Measurements from ENCODE around the gene MAML3.

The MAML3 gene

DNA sequence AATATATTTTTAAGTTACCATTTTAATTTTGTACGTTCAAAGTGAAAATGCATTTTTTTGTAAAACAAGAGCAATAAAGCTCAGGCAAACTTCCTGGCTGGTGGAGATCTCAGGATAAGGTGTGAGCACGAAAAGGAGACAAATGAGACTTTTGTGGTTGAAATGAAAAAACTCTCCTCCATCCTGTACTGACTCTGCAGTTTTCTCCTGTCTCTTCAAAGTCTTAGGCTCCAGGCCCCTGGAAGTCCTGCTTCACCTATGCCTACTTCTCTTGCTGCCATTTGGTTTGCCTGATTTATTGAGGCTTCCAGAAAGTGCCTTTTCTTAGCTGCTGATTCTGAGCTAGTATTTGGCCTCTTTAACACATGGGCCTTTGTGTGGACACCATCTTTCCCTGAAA, 77.7 kb downstream of the MAML3 start:
- H3K9me3 ChIP-seq (replicated peaks in 1 of 2; ENCODE audit: control insufficient read depth in 2 of 2, insufficient read depth in 1 of 2, low read depth in 1 of 2, low read length in 2 of 2), result no peaks in the 10 kb centered on the region
- no peak overlapping the region for H3K9ac ChIP-seq (ENCODE audit: low read depth, low read length, poor library complexity)
- no peak overlapping the region for H4K91ac ChIP-seq (ENCODE audit: low read depth, low read length, poor library complexity)
- H3K14ac ChIP-seq (ENCODE audit: low read length), result no peak overlapping the region
- no peak overlapping the region for H3K4ac ChIP-seq (ENCODE audit: low read length)
- peaks cover 2% of the 10 kb centered on the region for H3K79me1 ChIP-seq (ENCODE audit: low read depth, low read length)
- no peak overlapping the region for H3K18ac ChIP-seq (ENCODE audit: low read length)
- H3K36me3 ChIP-seq (replicated peaks in 1 of 2; ENCODE audit: control insufficient read depth in 2 of 2, insufficient read depth in 2 of 2, low read length in 2 of 2), result no peaks in the 10 kb centered on the region
- H3K4me1 ChIP-seq (ENCODE audit: control insufficient read depth in 2 of 2, insufficient read depth in 1 of 2, low read depth in 1 of 2, low read length in 2 of 2), result peaks cover 11 to 15% of the 10 kb centered on the region in 2 donors
- no peak for DNase-seq (ENCODE audit: low spot score)
- H3K27ac ChIP-seq (replicated peaks; ENCODE audit: low read length), result no peak overlapping the region
- H2AK5ac ChIP-seq (ENCODE audit: low read depth, low read length), result no peak overlapping the region
- no peak overlapping the region for H2BK120ac ChIP-seq (ENCODE audit: low read depth, low read length)
- H3K4me3 ChIP-seq (ENCODE audit: low read length in 2 of 2), result no peak overlapping the region
- WGBS, 2 donors (ENCODE audit: extremely low coverage in 2 of 2, insufficient read length in 2 of 2, insufficient replicate concordance in 1 of 2), result no CpG with 5 or more reads among the region's 2 CpGs
- no peak overlapping the region for H2BK5ac ChIP-seq (ENCODE audit: low read length)
- no peak overlapping the region for H2AFZ ChIP-seq (ENCODE audit: low read length)
- no peak overlapping the region for H2BK12ac ChIP-seq (ENCODE audit: low read length)
- H3K4me2 ChIP-seq (ENCODE audit: insufficient read depth, low read length, poor library complexity, severe bottlenecking), result no peak overlapping the region
- no peak overlapping the region for H4K8ac ChIP-seq (ENCODE audit: low read depth, low read length)
- no peak overlapping the region for H2BK15ac ChIP-seq (ENCODE audit: low read length)
- no peak overlapping the region for H3K23ac ChIP-seq (ENCODE audit: low read depth, low read length, poor library complexity)
- no peaks in the 10 kb centered on the region for H3K27me3 ChIP-seq (ENCODE audit: control insufficient read depth in 3 of 3, insufficient read depth in 3 of 3, low read depth in 1 of 3, low read length in 3 of 3)

DNA sequence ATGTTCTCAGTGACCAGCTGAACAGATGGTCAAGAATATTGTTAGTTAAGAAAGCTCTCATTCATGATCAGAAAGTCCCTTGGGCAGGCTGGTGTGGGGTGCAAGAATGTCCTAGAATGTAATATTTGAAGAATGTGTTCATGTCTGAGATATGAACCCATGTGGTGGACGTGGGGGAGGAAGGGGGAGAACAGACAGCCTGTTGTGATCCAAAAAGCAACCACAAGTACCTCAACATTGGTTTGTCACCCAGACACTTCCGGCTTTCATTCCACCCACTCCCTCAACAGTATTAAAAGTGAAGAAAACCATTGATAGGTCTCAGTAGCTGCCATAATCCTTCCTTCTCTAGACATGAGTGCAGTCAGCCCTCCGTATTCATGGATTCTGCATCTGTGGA, 82.2 kb downstream of the MAML3 start:
- H2BK15ac ChIP-seq (ENCODE audit: low read length), result no peak overlapping the region
- no peak overlapping the region for H3K23ac ChIP-seq (ENCODE audit: low read depth, low read length, poor library complexity)
- no peak overlapping the region for H4K91ac ChIP-seq (ENCODE audit: low read depth, low read length, poor library complexity)
- H3K27me3 ChIP-seq (ENCODE audit: control insufficient read depth in 3 of 3, insufficient read depth in 3 of 3, low read depth in 1 of 3, low read length in 3 of 3), result no peaks in the 10 kb centered on the region
- H3K4ac ChIP-seq (ENCODE audit: low read length), result no peak overlapping the region
- no peak overlapping the region for H2AFZ ChIP-seq (ENCODE audit: low read length)
- no peak overlapping the region for H3K18ac ChIP-seq (ENCODE audit: low read length)
- H3K36me3 ChIP-seq (replicated peaks in 1 of 2; ENCODE audit: control insufficient read depth in 2 of 2, insufficient read depth in 2 of 2, low read length in 2 of 2), result no peaks in the 10 kb centered on the region
- H3K79me1 ChIP-seq (ENCODE audit: low read depth, low read length), result no peaks in the 10 kb centered on the region
- H4K8ac ChIP-seq (ENCODE audit: low read depth, low read length), result no peak overlapping the region
- DNase-seq (ENCODE audit: low spot score), result no peak
- WGBS, 2 donors (ENCODE audit: extremely low coverage in 2 of 2, insufficient read length in 2 of 2, insufficient replicate concordance in 1 of 2), result no CpG with 5 or more reads among the region's 3 CpGs
- no peak overlapping the region for H3K4me3 ChIP-seq (ENCODE audit: low read length in 2 of 2)
- H2BK5ac ChIP-seq (ENCODE audit: low read length), result no peak overlapping the region
- no peak overlapping the region for H2AK5ac ChIP-seq (ENCODE audit: low read depth, low read length)
- H3K4me2 ChIP-seq (ENCODE audit: insufficient read depth, low read length, poor library complexity, severe bottlenecking), result no peak overlapping the region
- H3K27ac ChIP-seq (replicated peaks; ENCODE audit: low read length), result no peak overlapping the region
- H2BK120ac ChIP-seq (ENCODE audit: low read depth, low read length), result no peak overlapping the region
- no peak overlapping the region for H2BK12ac ChIP-seq (ENCODE audit: low read length)
- no peak overlapping the region for H3K9ac ChIP-seq (ENCODE audit: low read depth, low read length, poor library complexity)
- H3K4me1 ChIP-seq (ENCODE audit: control insufficient read depth in 2 of 2, insufficient read depth in 1 of 2, low read depth in 1 of 2, low read length in 2 of 2), result peaks cover 8 to 9% of the 10 kb centered on the region in 2 donors
- no peak overlapping the region for H3K14ac ChIP-seq (ENCODE audit: low read length)
- no peaks in the 10 kb centered on the region for H3K9me3 ChIP-seq (replicated peaks in 1 of 2; ENCODE audit: control insufficient read depth in 2 of 2, insufficient read depth in 1 of 2, low read depth in 1 of 2, low read length in 2 of 2)

DNA sequence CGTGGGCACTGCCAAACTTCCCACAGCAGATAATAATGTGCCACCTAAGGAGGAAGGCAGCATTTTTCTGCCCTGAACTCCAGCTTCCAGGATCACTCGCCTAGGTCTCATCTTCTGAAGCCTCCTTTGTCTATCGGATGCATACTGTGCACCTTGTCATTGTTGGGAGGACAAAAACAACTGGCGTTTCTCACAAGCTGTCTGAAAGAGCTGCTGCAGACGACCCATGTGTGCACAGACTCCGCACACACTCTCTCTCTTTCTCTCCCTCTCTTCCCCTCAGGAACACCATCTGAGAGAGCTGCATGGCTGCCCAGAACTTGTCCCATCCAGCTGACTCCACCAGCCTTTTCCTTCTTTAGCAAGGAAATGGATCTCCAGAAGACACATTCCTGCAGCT, 83.0 kb downstream of the MAML3 start:
- Histone ChIP-seq H3K36me3 (replicated peaks in 1 of 2; ENCODE audit: control insufficient read depth in 2 of 2, insufficient read depth in 2 of 2, low read length in 2 of 2) (no peaks in the 10 kb centered on the region), H2AFZ (ENCODE audit: low read length) (no peak overlapping the region), H4K91ac (ENCODE audit: low read depth, low read length, poor library complexity) (no peak overlapping the region), H4K8ac (ENCODE audit: low read depth, low read length) (no peak overlapping the region), H3K79me1 (ENCODE audit: low read depth, low read length) (no peaks in the 10 kb centered on the region), H3K4me2 (ENCODE audit: insufficient read depth, low read length, poor library complexity, severe bottlenecking) (no peak overlapping the region), H3K18ac (ENCODE audit: low read length) (peak overlapping the region; percentile 49), H3K27me3 (ENCODE audit: control insufficient read depth in 3 of 3, insufficient read depth in 3 of 3, low read depth in 1 of 3, low read length in 3 of 3) (no peaks in the 10 kb centered on the region), H2AK5ac (ENCODE audit: low read depth, low read length) (peak overlapping the region; percentile 13), H3K27ac (replicated peaks; ENCODE audit: low read length) (no peak overlapping the region), H3K14ac (ENCODE audit: low read length) (no peak overlapping the region), H3K23ac (ENCODE audit: low read depth, low read length, poor library complexity) (no peak overlapping the region), H3K4me3 (ENCODE audit: low read length in 2 of 2) (no peak overlapping the region), H2BK12ac (ENCODE audit: low read length) (no peak overlapping the region), H2BK15ac (ENCODE audit: low read length) (no peak overlapping the region), H2BK120ac (ENCODE audit: low read depth, low read length) (no peak overlapping the region), H2BK5ac (ENCODE audit: low read length) (no peak overlapping the region), H3K4ac (ENCODE audit: low read length) (no peak overlapping the region), H3K9ac (ENCODE audit: low read depth, low read length, poor library complexity) (no peak overlapping the region), H3K4me1 (ENCODE audit: control insufficient read depth in 2 of 2, insufficient read depth in 1 of 2, low read depth in 1 of 2, low read length in 2 of 2) (peaks cover 8 to 9% of the 10 kb centered on the region in 2 donors), H3K9me3 (replicated peaks in 1 of 2; ENCODE audit: control insufficient read depth in 2 of 2, insufficient read depth in 1 of 2, low read depth in 1 of 2, low read length in 2 of 2) (no peaks in the 10 kb centered on the region)
- WGBS, 2 donors (ENCODE audit: extremely low coverage in 2 of 2, insufficient read length in 2 of 2, insufficient replicate concordance in 1 of 2), result no CpG with 5 or more reads among the region's 6 CpGs
- DNase-seq (ENCODE audit: low spot score), result no peak

DNA sequence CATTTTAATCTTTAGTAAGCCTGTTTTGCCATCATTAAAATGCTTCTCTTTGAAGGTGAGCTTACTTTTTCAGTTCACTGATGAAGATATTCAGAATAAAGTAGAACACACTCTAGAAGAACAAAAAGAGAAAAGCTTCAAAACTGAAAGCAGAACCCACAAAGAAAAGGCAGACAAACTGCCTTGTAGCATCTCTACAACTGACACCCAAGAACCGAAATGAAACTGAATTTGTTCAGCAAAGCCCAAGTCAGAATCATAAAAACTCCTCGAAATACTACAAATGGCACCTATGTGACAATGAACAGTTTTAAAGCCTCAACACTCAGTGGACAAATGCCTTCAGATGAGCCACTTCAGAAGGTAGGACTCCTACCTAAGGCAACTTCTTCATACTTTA, 83.6 kb downstream of the MAML3 start:
- Histone ChIP-seq H3K18ac (ENCODE audit: low read length) (no peak overlapping the region), H3K4me2 (ENCODE audit: insufficient read depth, low read length, poor library complexity, severe bottlenecking) (no peak overlapping the region), H3K23ac (ENCODE audit: low read depth, low read length, poor library complexity) (no peak overlapping the region), H3K9me3 (replicated peaks in 1 of 2; ENCODE audit: control insufficient read depth in 2 of 2, insufficient read depth in 1 of 2, low read depth in 1 of 2, low read length in 2 of 2) (no peaks in the 10 kb centered on the region), H3K4me1 (ENCODE audit: control insufficient read depth in 2 of 2, insufficient read depth in 1 of 2, low read depth in 1 of 2, low read length in 2 of 2) (peaks cover 8 to 9% of the 10 kb centered on the region in 2 donors), H3K27me3 (ENCODE audit: control insufficient read depth in 3 of 3, insufficient read depth in 3 of 3, low read depth in 1 of 3, low read length in 3 of 3) (no peaks in the 10 kb centered on the region), H2BK15ac (ENCODE audit: low read length) (no peak overlapping the region), H3K9ac (ENCODE audit: low read depth, low read length, poor library complexity) (no peak overlapping the region), H3K14ac (ENCODE audit: low read length) (no peak overlapping the region), H3K4me3 (ENCODE audit: low read length in 2 of 2) (no peak overlapping the region), H3K36me3 (replicated peaks in 1 of 2; ENCODE audit: control insufficient read depth in 2 of 2, insufficient read depth in 2 of 2, low read length in 2 of 2) (no peaks in the 10 kb centered on the region), H2AFZ (ENCODE audit: low read length) (no peak overlapping the region), H4K8ac (ENCODE audit: low read depth, low read length) (no peak overlapping the region), H3K79me1 (ENCODE audit: low read depth, low read length) (no peaks in the 10 kb centered on the region), H2AK5ac (ENCODE audit: low read depth, low read length) (no peak overlapping the region), H2BK120ac (ENCODE audit: low read depth, low read length) (no peak overlapping the region), H2BK5ac (ENCODE audit: low read length) (no peak overlapping the region), H2BK12ac (ENCODE audit: low read length) (no peak overlapping the region), H3K27ac (replicated peaks; ENCODE audit: low read length) (no peak overlapping the region), H4K91ac (ENCODE audit: low read depth, low read length, poor library complexity) (no peak overlapping the region), H3K4ac (ENCODE audit: low read length) (no peak overlapping the region)
- WGBS, 2 donors (ENCODE audit: extremely low coverage in 2 of 2, insufficient read length in 2 of 2, insufficient replicate concordance in 1 of 2), result no CpG with 5 or more reads among the region's 2 CpGs
- no peak for DNase-seq (ENCODE audit: low spot score)
